PC-9 (cell line): ENCODE measurements around the gene SWI5. TPM values are rescaled to one million over a fixed set of nuclear protein-coding genes. Genes with fewer than 3 reads are reported as not detected.
"Not testable (repeated sequence)": the region's sequence is repeated elsewhere in the genome, so short reads cannot be mapped to it uniquely, and the experiment has no call there.

Source experiments
- Bru-seq: library from RNA; stranded (reverse); fragments of 400-500 nt; gene quantifications from one replicate; lab custom pipeline; 2021; lab: Mats Ljungman, UMichigan
- BruChase-seq, 2 experiments: library from RNA; stranded (reverse); fragments of 400-500 nt; gene quantifications; one replicate each; lab custom pipeline; 2021; lab: Mats Ljungman, UMichigan
- BruUV-seq: library from RNA; stranded (reverse); fragments of 400-500 nt; replicated peaks from 2 replicates; lab custom pipeline; 2021; lab: Mats Ljungman, UMichigan
- CTCF ChIA-PET: fragments of 300-600 bp; sonication (Branson Sonifier 250); formaldehyde crosslinking; loops from one replicate; lab custom pipeline; 2022; ENCODE audit warnings: antibody characterized with exemption; lab: Charles Lee
- POLR2A ChIA-PET: fragments of 300-600 bp; sonication (Branson Sonifier 250); formaldehyde crosslinking; loops from one replicate; lab custom pipeline; 2022; ENCODE audit warnings: antibody characterized with exemption; ENCODE audit not compliant: unreplicated experiment; lab: Charles Lee
- DNase-seq, 2 experiments: peaks; one replicate each; pipeline versions ENCODE4 v3.0.0 to v3.0.0-alpha.2; 2015 to 2022; ENCODE audit warnings: mixed read lengths in 1 of 2
- H2AFZ ChIP-seq: fragments of 200-600 bp; sonication (generic); 2 replicates; pipeline ENCODE4 v1.8.1; 2017; ENCODE audit warnings: antibody characterized with exemption
- H3F3A ChIP-seq: fragments of 200-600 bp; sonication (generic); 2 replicates; pipeline ENCODE4 v1.8.1; 2017; ENCODE audit warnings: antibody characterized with exemption, mild to moderate bottlenecking, low read depth; ENCODE audit not compliant: insufficient read depth
- H3K27ac ChIP-seq: fragments of 200-600 bp; sonication (generic); 2 replicates; pipeline ENCODE4 v1.6.1; 2016; ENCODE audit warnings: mixed run types
- H3K27me3 ChIP-seq: fragments of 200-600 bp; sonication (generic); 2 replicates; pipeline ENCODE4 v1.6.1; 2016; ENCODE audit warnings: low read depth, mixed run types; ENCODE audit not compliant: insufficient read depth
- H3K36me3 ChIP-seq: fragments of 200-600 bp; sonication (generic); 2 replicates; pipeline ENCODE4 v1.6.1; 2016; ENCODE audit warnings: low read depth, mixed run types
- H3K4me1 ChIP-seq: fragments of 200-600 bp; sonication (generic); replicated peaks from 2 replicates; pipeline ENCODE4 v1.6.1; 2016; ENCODE audit warnings: mixed run types; ENCODE audit not compliant: insufficient read depth
- H3K4me2 ChIP-seq: fragments of 200-600 bp; sonication (generic); 2 replicates; pipeline ENCODE4 v1.6.1; 2017; ENCODE audit warnings: mixed run types
- H3K4me3 ChIP-seq: fragments of 200-600 bp; sonication (generic); 2 replicates; pipeline ENCODE4 v1.6.1; 2016; ENCODE audit warnings: mixed run types
- H3K79me2 ChIP-seq: fragments of 200-600 bp; sonication (generic); 2 replicates; pipeline ENCODE4 v1.6.1; 2017; ENCODE audit warnings: low read depth, mixed run types
- H3K9me2 ChIP-seq: fragments of 200-600 bp; sonication (generic); 2 replicates; pipeline ENCODE4 v1.8.1; 2017; ENCODE audit warnings: mild to moderate bottlenecking; ENCODE audit not compliant: insufficient read depth
- H3K9me3 ChIP-seq: fragments of 200-600 bp; sonication (generic); 2 replicates; pipeline ENCODE4 v1.8.1; 2016; ENCODE audit warnings: low read depth; ENCODE audit not compliant: insufficient read depth
- H4K20me1 ChIP-seq: fragments of 200-600 bp; sonication (generic); 2 replicates; pipeline ENCODE4 v1.8.1; 2017; ENCODE audit not compliant: insufficient read depth
- CTCF ChIP-seq: fragments of 200-600 bp; sonication (generic); conservative IDR thresholded peaks from 2 replicates; pipeline ENCODE4 v1.6.1; 2017; ENCODE audit warnings: mixed run types, antibody characterized with exemption, mild to moderate bottlenecking, moderate library complexity
- EZH2 ChIP-seq: fragments of 200-600 bp; sonication (generic); IDR thresholded peaks from 2 replicates; pipeline ENCODE4 v1.8.0; 2017; ENCODE audit warnings: antibody characterized with exemption, low read depth
- intact Hi-C: fragments of 100-400 bp; cut with micrococcal nuclease; formaldehyde crosslinking; loops from one replicate; pipeline ENCODE4 v1.10.0; 2022; ENCODE audit not compliant: unreplicated experiment
- long read RNA-seq: library from polyadenylated mRNA; stranded (forward); transcript quantifications from one replicate; pipeline ENCODE4 v2.0.0, GENCODE V29; 2022
- total RNA-seq: library from RNA; stranded (reverse); gene quantifications from 2 replicates; pipeline ENCODE4 v1.2.3, GENCODE V29; 2021

SWI5 gene
- total RNA-seq = 70.4 and 86.0 TPM in 2 replicates
- percentile 67 among the genes with signal in this experiment for Bru-seq, nascent RNA
- percentile 67 among the genes with signal in this experiment for BruChase-seq, experiment 1, labeled RNA remaining after a 2-hour chase
- BruChase-seq, experiment 2, labeled RNA remaining after a 6-hour chase = percentile 72 among the genes with signal in this experiment
- long read RNA-seq, transcript SWI5-203 (5 exons, 763 nt) = major isoform, 88 of 113 reads
- long read RNA-seq, transcript SWI5-201 (5 exons, 980 nt) = minor isoform, 13 of 113 reads
- long read RNA-seq, partial matches to known transcripts = 4 of 113 reads
- long read RNA-seq, other reads (novel, unspliced or antisense) = 8 of 113 reads

GRCh38 chr9:128276008-128276573 lies at the start of gene SWI5:
Gene SWI5, plus strand, starts transcription at chr9:128276276.
- no TSS peak for BruUV-seq

GRCh38 chr9:128226412-128226801 lies 49.7 kb upstream of the SWI5 start:
- no TSS peak for BruUV-seq
- Histone ChIP-seq H3K36me3 (no peaks in the 10 kb centered on the region), H3K9me3 (no peaks in the 10 kb centered on the region), H3K4me1 (no peaks in the 10 kb centered on the region), H3K4me2 (no peak overlapping the region), H3F3A (no peaks in the 10 kb centered on the region), H3K27me3 (no peaks in the 10 kb centered on the region), H3K79me2 (no peaks in the 10 kb centered on the region), H2AFZ (no peak overlapping the region), H3K4me3 (no peak overlapping the region), H3K9me2 (no peaks in the 10 kb centered on the region), H3K27ac (no peak overlapping the region), H4K20me1 (no peaks in the 10 kb centered on the region)
- CTCF ChIA-PET = no interaction called here
- TF ChIP-seq EZH2 (no peak), CTCF (no peak)
- DNase-seq = no peak
- intact Hi-C loops = no loop called here
- POLR2A ChIA-PET = no interaction called here

More at GRCh38 chr9:128276008-128276573, at the start of gene SWI5:
- TF ChIP-seq EZH2 (no peak), CTCF (no peak)
- peak within 1 kb of the TSS; percentile 84 for H2AFZ ChIP-seq
- intact Hi-C loops = loop anchor here (2.0 to 5.0 kb wide), 3 partner anchors 47 to 149 kb away; partner anchors contain the start of genes COQ4, PTGES2, SLC27A4 and TRUB2
- ChIA-PET POLR2A (interaction anchor here (0.5 to 0.8 kb wide), 11 partner anchors 18 to 1058 kb away, joined by 3 to 11 read pairs (median 3); no protein-coding TSS in a partner anchor), CTCF (no interaction called here)
- H3K4me2 ChIP-seq = peak within 1 kb of the TSS; percentile 86
- peaks cover 24% of the 10 kb centered on the region for H3F3A ChIP-seq
- peak; percentile 95 to 100 for DNase-seq
- H3K36me3 ChIP-seq = peaks cover 13% of the 10 kb centered on the region; the same call in 1 of the 2 replicates
- H4K20me1 ChIP-seq = no peaks in the 10 kb centered on the region
- H3K4me1 ChIP-seq = peaks cover 36% of the 10 kb centered on the region
- peaks cover 54% of the 10 kb centered on the region for H3K79me2 ChIP-seq
- no peaks in the 10 kb centered on the region for H3K27me3 ChIP-seq
- peak within 1 kb of the TSS; percentile 65 for H3K4me3 ChIP-seq
- no peaks in the 10 kb centered on the region for H3K9me2 ChIP-seq
- peak within 1 kb of the TSS; percentile 51; the same call in 1 of the 2 replicates for H3K27ac ChIP-seq
- no peaks in the 10 kb centered on the region for H3K9me3 ChIP-seq

- H3K79me2 ChIP-seq, H3K4me1 ChIP-seq, H3F3A ChIP-seq, H2AFZ ChIP-seq, H3K4me3 ChIP-seq, intact Hi-C loops, H3K9me2 ChIP-seq, H3K9me3 ChIP-seq, H3K4me2 ChIP-seq, CTCF ChIA-PET, DNase-seq, H3K27ac ChIP-seq, H3K36me3 ChIP-seq, H4K20me1 ChIP-seq, H3K27me3 ChIP-seq, BruUV-seq: not testable (repeated sequence)
- POLR2A ChIA-PET = interaction anchor here (0.6 to 0.7 kb wide), 2 partner anchors 16 to 28 kb away, joined by 4 read pairs; partner anchors contain the start of gene DNM1
Observed at GRCh38 chr9:128230897-128231296, 45.2 kb upstream of the SWI5 start.
